IMR-90 (cell line): ENCODE data around the gene NME7. TPM values are rescaled to one million over a fixed set of nuclear protein-coding genes. Genes with fewer than 3 reads are reported as not detected.

Source experiments
- ATAC-seq: fragments of 200-7000 bp; cut with Tn5 transposase; 2 replicates; pipeline ENCODE4 v1.9.1; 2020; ENCODE audit warnings: low read depth, mild to moderate bottlenecking, moderate library complexity
- BruUV-seq: library from RNA; stranded (reverse); fragments of 400-500 nt; replicated peaks from 2 replicates; lab custom pipeline; 2021; lab: Mats Ljungman, UMichigan
- CTCF ChIA-PET: fragments of 300-600 bp; formaldehyde crosslinking; extraction: SDS; loops from one replicate; lab custom pipeline; 2021; ENCODE audit warnings: antibody characterized with exemption; lab: Yijun Ruan, JAX
- POLR2A ChIA-PET: fragments of 300-600 bp; sonication (Branson Sonifier 250); formaldehyde crosslinking; loops from one replicate; lab custom pipeline; 2022; ENCODE audit warnings: antibody characterized with exemption; ENCODE audit not compliant: unreplicated experiment; lab: Charles Lee
- DNase-seq: peaks from one replicate; pipeline ENCODE4 v3.0.0; 2013
- H2AFZ ChIP-seq: replicated peaks from 2 replicates; pipeline ENCODE3; 2013; ENCODE audit warnings: low read length, mild to moderate bottlenecking; ENCODE audit not compliant: poor library complexity
- H2AK5ac ChIP-seq: 2 replicates; pipeline ENCODE4 v1.6.1; 2013; ENCODE audit warnings: low read depth, low read length, inconsistent platforms
- H2AK9ac ChIP-seq: replicated peaks from 2 replicates; pipeline ENCODE3; 2013; ENCODE audit warnings: mild to moderate bottlenecking, low read depth, low read length, moderate library complexity; ENCODE audit not compliant: poor library complexity
- H2BK120ac ChIP-seq: 2 replicates; pipeline ENCODE4 v1.6.1; 2013; ENCODE audit warnings: low read depth, low read length, inconsistent platforms
- H2BK15ac ChIP-seq: 3 replicates; pipeline ENCODE4 v1.6.1; 2013; ENCODE audit warnings: low read depth, low read length, inconsistent platforms
- H2BK20ac ChIP-seq: 2 replicates; pipeline ENCODE4 v1.6.1; 2013; ENCODE audit warnings: low read depth, mild to moderate bottlenecking, inconsistent platforms, low read length, moderate library complexity
- H2BK5ac ChIP-seq: 2 replicates; pipeline ENCODE4 v1.6.1; 2013; ENCODE audit warnings: mild to moderate bottlenecking, low read depth, low read length, inconsistent platforms; ENCODE audit not compliant: poor library complexity, severe bottlenecking
- H3K14ac ChIP-seq: replicated peaks from 2 replicates; pipeline ENCODE4 v1.6.1; 2013; ENCODE audit warnings: low read depth, low read length, inconsistent platforms
- H3K18ac ChIP-seq: 2 replicates; pipeline ENCODE4 v1.6.1; 2013; ENCODE audit warnings: low read depth, low read length, control low read depth
- H3K23ac ChIP-seq: 2 replicates; pipeline ENCODE4 v1.6.1; 2013; ENCODE audit warnings: low read depth, low read length, inconsistent platforms
- H3K27ac ChIP-seq: 2 replicates; pipeline ENCODE4 v1.5.1; 2013; ENCODE audit warnings: mild to moderate bottlenecking, control low read depth, low read length; ENCODE audit not compliant: insufficient read depth
- H3K27me3 ChIP-seq: 2 replicates; pipeline ENCODE4 v1.6.1; 2013; ENCODE audit warnings: low read length; ENCODE audit not compliant: control insufficient read depth, insufficient read depth
- H3K36me3 ChIP-seq: 2 replicates; pipeline ENCODE4 v1.6.1; 2013; ENCODE audit warnings: low read length, mixed read lengths; ENCODE audit not compliant: control insufficient read depth, insufficient read depth
- H3K4ac ChIP-seq: 2 replicates; pipeline ENCODE4 v1.6.1; 2013; ENCODE audit warnings: low read depth, low read length, inconsistent platforms
- H3K4me1 ChIP-seq: 2 replicates; pipeline ENCODE4 v1.6.1; 2013; ENCODE audit warnings: low read length, mixed read lengths; ENCODE audit not compliant: control insufficient read depth, insufficient read depth
- H3K4me2 ChIP-seq: 2 replicates; pipeline ENCODE4 v1.6.1; 2013; ENCODE audit warnings: low read depth, mild to moderate bottlenecking, control low read depth, low read length, moderate library complexity
- H3K4me3 ChIP-seq: 2 replicates; pipeline ENCODE4 v1.5.1; 2013; ENCODE audit warnings: low read depth, mild to moderate bottlenecking, control low read depth, low read length, moderate library complexity; ENCODE audit not compliant: insufficient read depth
- H3K56ac ChIP-seq: 2 replicates; pipeline ENCODE4 v1.6.1; 2013; ENCODE audit warnings: low read length, inconsistent platforms; ENCODE audit not compliant: insufficient read depth; ENCODE audit errors: extremely low read depth
- H3K79me1 ChIP-seq, 2 experiments: 2 replicates each; pipeline ENCODE4 v1.6.1; 2013; ENCODE audit warnings: low read length in 2 of 2, inconsistent platforms in 1 of 2, low read depth in 1 of 2
- H3K9ac ChIP-seq: 2 replicates; pipeline ENCODE4 v1.6.1; 2013; ENCODE audit warnings: low read depth, low read length, control low read depth
- H3K9me1 ChIP-seq: 2 replicates; pipeline ENCODE4 v1.6.1; 2013; ENCODE audit warnings: low read length, inconsistent platforms; ENCODE audit not compliant: insufficient read depth
- H3K9me3 ChIP-seq: 2 replicates; pipeline ENCODE4 v1.6.1; 2013; ENCODE audit warnings: low read length; ENCODE audit not compliant: control insufficient read depth, insufficient read depth
- H4K20me1 ChIP-seq: 2 replicates; pipeline ENCODE4 v1.6.1; 2013; ENCODE audit warnings: low read length, inconsistent platforms; ENCODE audit not compliant: insufficient read depth
- H4K5ac ChIP-seq: 2 replicates; pipeline ENCODE4 v1.6.1; 2013; ENCODE audit warnings: mild to moderate bottlenecking, low read depth, low read length, control low read depth
- H4K8ac ChIP-seq, 2 experiments: 2 replicates each; pipeline ENCODE4 v1.6.1; 2013; ENCODE audit warnings: low read depth in 2 of 2, low read length in 2 of 2, control low read depth in 1 of 2, inconsistent platforms in 1 of 2
- H4K91ac ChIP-seq: 2 replicates; pipeline ENCODE4 v1.6.1; 2013; ENCODE audit warnings: low read depth, low read length, inconsistent platforms; ENCODE audit not compliant: insufficient read depth
- BHLHE40 ChIP-seq: fragments of 150-350 bp; IDR thresholded peaks from 2 replicates; pipeline ENCODE4 v1.6.1; 2016; ENCODE audit warnings: mild to moderate bottlenecking, low read depth, low read length
- CEBPB ChIP-seq: IDR thresholded peaks from 2 replicates; pipeline ENCODE4 v1.6.1; 2012; ENCODE audit warnings: low read depth, low read length, improper control_type of control experiment
- CHD1 ChIP-seq: IDR thresholded peaks from 2 replicates; pipeline ENCODE4 v1.6.1; 2012; ENCODE audit warnings: low read depth, low read length, improper control_type of control experiment
- CTCF ChIP-seq: conservative IDR thresholded peaks from 2 replicates; pipeline ENCODE4 v1.5.1; 2012; ENCODE audit warnings: mild to moderate bottlenecking, low read depth, low read length, improper control_type of control experiment
- ELK1 ChIP-seq: fragments of 150-350 bp; IDR thresholded peaks from 2 replicates; pipeline ENCODE4 v1.6.1; 2016; ENCODE audit warnings: low read depth, mild to moderate bottlenecking, low read length, moderate library complexity, borderline replicate concordance
- MAZ ChIP-seq: IDR thresholded peaks from 2 replicates; pipeline ENCODE4 v1.6.1; 2012; ENCODE audit warnings: low read depth, mild to moderate bottlenecking, low read length, improper control_type of control experiment, moderate library complexity, borderline replicate concordance
- NFE2L2 ChIP-seq: fragments of 150-350 bp; IDR thresholded peaks from 2 replicates; pipeline ENCODE4 v1.6.1; 2016; ENCODE audit warnings: low read depth, mild to moderate bottlenecking, low read length
- RCOR1 ChIP-seq: IDR thresholded peaks from 2 replicates; pipeline ENCODE4 v1.6.1; 2012; ENCODE audit warnings: mild to moderate bottlenecking, low read length, improper control_type of control experiment; ENCODE audit not compliant: insufficient replicate concordance
- RFX5 ChIP-seq: IDR thresholded peaks from 2 replicates; pipeline ENCODE4 v1.8.0; 2012; ENCODE audit warnings: low read depth, mild to moderate bottlenecking, low read length, moderate library complexity
- SMC3 ChIP-seq: fragments of 150-350 bp; IDR thresholded peaks from 2 replicates; pipeline ENCODE4 v1.6.1; 2016; ENCODE audit warnings: low read depth, mild to moderate bottlenecking, antibody characterized with exemption, low read length, moderate library complexity
- dilution Hi-C: fragments of 300-500 bp; cut with HindIII; formaldehyde crosslinking; loops from one replicate; pipeline ENCODE4 v1.14.3; 2018; ENCODE audit warnings: low sequenced_read_pairs; ENCODE audit not compliant: unreplicated experiment
- in situ Hi-C: fragments of 300-500 bp; cut with MboI; formaldehyde crosslinking; loops from 3 replicates; pipeline ENCODE4 v1.14.3; 2019; ENCODE audit warnings: low sequenced_read_pairs, inconsistent platforms, mixed read lengths
- intact Hi-C: fragments of 100-400 bp; cut with micrococcal nuclease; formaldehyde crosslinking; loops from 2 replicates; pipeline ENCODE4 v1.10.0; 2022
- polyA plus RNA-seq, 3 experiments: library from polyadenylated mRNA; depleted of rRNA; stranded (reverse); fragments of >200 nt; gene quantifications; 2 replicates each; pipeline ENCODE4 v1.2.3, GENCODE V29; 2012; ENCODE audit warnings: low replicate concordance in 1 of 3
- total RNA-seq: library from RNA; depleted of rRNA; stranded (reverse); fragments of >200 nt; gene quantifications from 2 replicates; pipeline ENCODE4 v1.2.3, GENCODE V29; 2012
- TF ChIP-seq, protein P1 (sequence below): fragments of 150-350 bp; IDR thresholded peaks from 2 replicates; pipeline ENCODE4 v1.6.1; 2017; ENCODE audit warnings: mild to moderate bottlenecking, antibody characterized with exemption, low read length, low read depth

The NME7 gene
- total and polyA plus RNA-seq, 2 of the 4 experiments (the other 2 are of a cell fraction): 18.3 to 22.4 TPM

- H2AK5ac ChIP-seq: peak overlapping the region; percentile 2; the same call in 1 of the 2 replicates
- H2AK9ac ChIP-seq: no peak overlapping the region
- TF ChIP-seq CHD1 (no peak), RFX5 (no peak), BHLHE40 (no peak), SMC3 (no peak), MAZ (no peak), NFE2L2 (no peak), CTCF (no peak), ELK1 (no peak), CEBPB (no peak), RCOR1 (no peak)
- TF ChIP-seq, protein P1, sequence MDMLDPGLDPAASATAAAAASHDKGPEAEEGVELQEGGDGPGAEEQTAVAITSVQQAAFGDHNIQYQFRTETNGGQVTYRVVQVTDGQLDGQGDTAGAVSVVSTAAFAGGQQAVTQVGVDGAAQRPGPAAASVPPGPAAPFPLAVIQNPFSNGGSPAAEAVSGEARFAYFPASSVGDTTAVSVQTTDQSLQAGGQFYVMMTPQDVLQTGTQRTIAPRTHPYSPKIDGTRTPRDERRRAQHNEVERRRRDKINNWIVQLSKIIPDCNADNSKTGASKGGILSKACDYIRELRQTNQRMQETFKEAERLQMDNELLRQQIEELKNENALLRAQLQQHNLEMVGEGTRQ: no peak
- H3K4me3 ChIP-seq: no peak overlapping the region
- in situ Hi-C loops: no loop called here
- H3K27me3 ChIP-seq: no peaks in the 10 kb centered on the region
- ChIA-PET CTCF (no interaction called here), POLR2A (no interaction called here)
- no peaks in the 10 kb centered on the region for H3K9me3 ChIP-seq
- H3K4me2 ChIP-seq: no peak overlapping the region
- intact Hi-C loops: no loop called here
- peaks cover 6% of the 10 kb centered on the region; the same call in 1 of the 2 replicates for H3K9me1 ChIP-seq
- H3K27ac ChIP-seq: no peak overlapping the region
- peak overlapping the region in 1 of 2 experiments; percentile 16; a peak in 1 of 4 replicates for H4K8ac ChIP-seq
- H4K91ac ChIP-seq: peak overlapping the region; percentile 18; the same call in 1 of the 2 replicates
- H3K4ac ChIP-seq: 0 out of 2 replicates have a peak overlapping the region, but pooled peaks have one; percentile 6
- dilution Hi-C loops: no loop called here
- H3K14ac ChIP-seq: peak overlapping the region; percentile 7; the same call in 1 of the 2 replicates
- no peak overlapping the region for H3K23ac ChIP-seq
- no peak overlapping the region for H3K9ac ChIP-seq
- H2AFZ ChIP-seq: no peak overlapping the region
- H4K5ac ChIP-seq: no peak overlapping the region
- peak overlapping the region; percentile 50 for H2BK20ac ChIP-seq
- 0 out of 4 replicates have a peak, but pooled peaks cover 0 to 6% of the 10 kb centered on the region in 2 experiments for H3K79me1 ChIP-seq
- H3K36me3 ChIP-seq: no peaks in the 10 kb centered on the region
- ATAC-seq (no peak), DNase-seq (no peak)
- peak overlapping the region; percentile 11; the same call in 1 of the 2 replicates for H2BK120ac ChIP-seq
- no peaks in the 10 kb centered on the region for H4K20me1 ChIP-seq
- peak overlapping the region; percentile 0; the same call in 1 of the 2 replicates for H3K18ac ChIP-seq
- H2BK5ac ChIP-seq: peak overlapping the region; percentile 58
- H3K4me1 ChIP-seq: peaks cover 2% of the 10 kb centered on the region; the same call in 1 of the 2 replicates
- peak overlapping the region; percentile 31; the same call in 1 of the 3 replicates for H2BK15ac ChIP-seq
- no peak overlapping the region for H3K56ac ChIP-seq
- no TSS peak for BruUV-seq
Observed at GRCh38 chr1:169200319-169200718, 167.3 kb downstream of the NME7 start.
